LNCaP clone FGC (cell line): ENCODE results near the gene R3HDM1.

Source experiments
- DNase-seq: peaks from one replicate; pipeline ENCODE4 v3.0.0-alpha.2; 2011; ENCODE audit warnings: low read depth
- H3K4me3 ChIP-seq: 2 replicates; pipeline ENCODE4 v1.5.1; 2011; ENCODE audit warnings: mild to moderate bottlenecking, low read depth, low read length, control low read depth
- TF ChIP-seq, protein P1 (sequence below): IDR thresholded peaks from 2 replicates; pipeline ENCODE4 v1.5.1; 2012; ENCODE audit warnings: mild to moderate bottlenecking; ENCODE audit not compliant: control insufficient read depth, insufficient read depth; ENCODE audit errors: extremely low read depth

R3HDM1 gene

DNA sequence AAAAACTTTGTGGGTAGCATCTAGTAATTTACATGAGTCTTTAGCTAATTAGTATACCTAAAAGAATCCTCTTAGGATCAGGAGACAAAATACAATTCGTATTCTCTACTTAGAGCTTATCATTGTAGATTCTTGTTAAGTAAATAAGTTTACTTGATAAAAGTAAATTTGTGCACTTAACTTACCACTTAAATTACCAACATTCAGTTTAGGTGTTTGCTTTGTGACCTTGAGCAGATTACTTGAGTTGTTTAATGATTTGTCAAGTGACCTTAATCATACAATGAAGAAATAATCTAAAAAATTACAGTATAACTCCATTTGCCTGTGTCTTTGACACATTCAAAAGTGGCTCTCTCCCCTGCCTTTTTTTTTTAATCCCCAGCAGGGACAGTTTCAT, 143.2 kb downstream of the R3HDM1 start:
- no peak for DNase-seq
- H3K4me3 ChIP-seq = no peak overlapping the region
- TF ChIP-seq, protein P1, sequence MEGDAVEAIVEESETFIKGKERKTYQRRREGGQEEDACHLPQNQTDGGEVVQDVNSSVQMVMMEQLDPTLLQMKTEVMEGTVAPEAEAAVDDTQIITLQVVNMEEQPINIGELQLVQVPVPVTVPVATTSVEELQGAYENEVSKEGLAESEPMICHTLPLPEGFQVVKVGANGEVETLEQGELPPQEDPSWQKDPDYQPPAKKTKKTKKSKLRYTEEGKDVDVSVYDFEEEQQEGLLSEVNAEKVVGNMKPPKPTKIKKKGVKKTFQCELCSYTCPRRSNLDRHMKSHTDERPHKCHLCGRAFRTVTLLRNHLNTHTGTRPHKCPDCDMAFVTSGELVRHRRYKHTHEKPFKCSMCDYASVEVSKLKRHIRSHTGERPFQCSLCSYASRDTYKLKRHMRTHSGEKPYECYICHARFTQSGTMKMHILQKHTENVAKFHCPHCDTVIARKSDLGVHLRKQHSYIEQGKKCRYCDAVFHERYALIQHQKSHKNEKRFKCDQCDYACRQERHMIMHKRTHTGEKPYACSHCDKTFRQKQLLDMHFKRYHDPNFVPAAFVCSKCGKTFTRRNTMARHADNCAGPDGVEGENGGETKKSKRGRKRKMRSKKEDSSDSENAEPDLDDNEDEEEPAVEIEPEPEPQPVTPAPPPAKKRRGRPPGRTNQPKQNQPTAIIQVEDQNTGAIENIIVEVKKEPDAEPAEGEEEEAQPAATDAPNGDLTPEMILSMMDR = no peak

DNA sequence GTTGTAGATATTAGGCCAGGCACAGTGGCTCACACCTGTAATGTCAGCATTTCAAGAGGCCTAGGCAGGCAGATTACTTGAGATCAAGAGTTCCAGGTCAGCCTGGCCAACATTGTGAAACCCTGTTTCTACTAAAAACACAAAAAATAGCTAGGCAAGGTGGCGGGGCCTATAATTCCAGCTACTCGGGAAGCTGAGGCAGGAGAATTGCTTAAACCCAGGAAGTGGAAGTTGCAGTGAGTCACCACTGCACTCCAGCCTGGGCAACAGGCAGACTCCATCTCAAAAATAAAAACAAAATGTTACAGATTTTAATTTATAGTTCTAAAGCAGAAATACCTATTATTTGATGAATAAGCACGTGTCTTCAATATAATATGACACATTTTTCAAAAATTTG, 144.7 kb downstream of the R3HDM1 start:
- TF ChIP-seq, protein P1 = no peak
- DNase-seq = no peak
- no peak overlapping the region for H3K4me3 ChIP-seq

DNA sequence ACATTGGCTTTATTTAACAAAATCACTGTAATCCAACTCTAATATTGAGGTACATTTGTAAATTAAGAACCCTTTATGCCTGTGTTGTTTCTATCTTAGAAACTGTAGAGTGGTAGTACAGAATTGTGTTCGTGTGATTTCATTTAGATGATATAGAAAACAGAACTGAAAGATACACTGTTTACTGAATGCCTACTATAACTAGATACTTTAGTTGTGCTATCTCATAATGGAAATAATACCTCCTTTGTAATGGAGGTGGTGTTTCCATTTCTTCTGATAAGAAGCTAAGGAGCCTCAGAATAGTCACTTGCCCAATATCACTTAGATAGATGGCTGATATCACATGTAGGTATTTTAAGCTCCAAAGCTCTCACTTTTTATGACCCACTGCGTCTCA, 147.8 kb downstream of the R3HDM1 start:
- no peak overlapping the region for H3K4me3 ChIP-seq
- no peak for DNase-seq
- TF ChIP-seq, protein P1 = no peak

DNA sequence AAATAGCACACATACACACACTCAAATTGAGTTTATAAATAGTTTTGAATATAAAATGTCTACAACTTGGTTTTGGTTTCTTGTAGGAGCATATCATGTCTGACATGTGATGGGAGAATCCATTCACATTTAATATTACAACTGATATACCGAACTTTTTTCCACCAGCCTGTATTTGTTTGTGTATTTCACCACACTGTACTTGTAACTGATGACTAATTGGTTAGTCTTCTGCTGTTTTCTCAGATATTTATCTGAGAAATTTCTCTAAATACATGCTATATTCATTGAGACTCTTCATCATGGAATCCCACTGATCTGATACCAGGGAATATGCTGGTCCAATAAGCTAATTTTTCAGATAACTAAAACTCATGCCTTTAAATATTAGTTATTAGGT, 154.1 kb downstream of the R3HDM1 start:
- TF ChIP-seq, protein P1 = no peak
- no peak for DNase-seq
- no peak overlapping the region for H3K4me3 ChIP-seq

DNA sequence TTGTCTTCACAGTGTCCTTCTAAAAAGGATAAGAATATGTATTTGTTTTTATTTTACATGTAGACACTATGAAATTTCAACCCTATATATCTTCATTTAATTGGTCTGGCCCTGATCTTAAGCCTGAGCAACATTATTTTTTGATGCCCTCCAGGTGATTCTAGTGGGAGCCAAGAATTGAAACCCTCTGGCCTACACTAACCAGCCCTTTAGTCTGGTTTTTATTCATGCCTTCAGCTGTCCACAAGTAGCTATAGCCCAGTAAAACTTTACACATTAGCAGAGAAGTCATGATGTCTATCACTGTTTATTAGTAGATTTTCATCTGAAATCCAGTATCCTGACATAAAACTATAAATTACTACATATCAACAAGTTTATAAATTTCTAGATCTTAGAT, 157.7 kb downstream of the R3HDM1 start:
- TF ChIP-seq, protein P1 = no peak
- DNase-seq = no peak
- no peak overlapping the region for H3K4me3 ChIP-seq

DNA sequence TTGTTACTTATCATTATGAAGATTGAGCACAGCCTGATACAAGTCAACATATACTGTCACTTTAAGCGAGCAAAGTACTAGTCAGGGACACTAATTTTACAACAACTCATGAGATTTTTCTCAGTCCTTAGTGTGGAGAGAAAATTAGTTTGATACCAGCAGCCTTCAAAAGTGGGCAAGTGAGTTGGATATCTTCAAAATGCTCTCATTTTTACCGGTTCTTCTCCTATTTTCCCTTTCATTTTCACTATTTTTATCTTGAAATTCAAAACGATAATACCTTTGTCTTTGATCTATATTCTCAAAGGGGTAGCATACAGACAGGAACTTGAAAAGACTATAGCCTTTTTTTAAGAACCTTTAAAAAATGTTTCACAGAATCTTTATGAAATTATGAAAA, 158.4 kb downstream of the R3HDM1 start:
- TF ChIP-seq, protein P1 = no peak
- DNase-seq = no peak
- no peak overlapping the region for H3K4me3 ChIP-seq

DNA sequence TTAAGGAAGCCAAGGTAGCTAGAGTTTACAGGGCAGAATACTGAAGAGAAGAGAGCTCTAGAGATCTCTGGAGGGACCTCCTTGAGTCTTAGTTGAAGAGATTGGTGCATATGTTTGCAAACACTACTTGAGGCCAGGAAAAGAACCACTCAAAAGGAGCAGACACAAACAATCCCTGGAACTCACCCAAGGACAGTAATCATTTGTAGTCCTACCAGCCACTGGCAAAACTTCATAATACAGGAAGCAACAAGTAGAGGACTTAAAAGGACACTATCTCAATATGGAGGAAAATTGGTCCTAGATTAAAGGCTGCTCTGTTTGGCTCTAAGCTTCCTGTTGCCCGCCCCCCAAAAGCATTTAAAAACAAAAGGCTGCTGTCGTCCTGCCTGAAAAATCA, 163.4 kb downstream of the R3HDM1 start:
- peak; percentile 18 for DNase-seq
- no peak overlapping the region for H3K4me3 ChIP-seq
- TF ChIP-seq, protein P1 = no peak
